GM12878 (cell line): ENCODE results near the gene SPRY2. TPM values are rescaled to one million over a fixed set of nuclear protein-coding genes. Genes with fewer than 3 reads are reported as not detected.
A peak's percentile ranks its signal among the peaks of the same experiment; 100 is the strongest.

Experiments used
- ATAC-seq: fragments of 200-7000 bp; cut with Tn5 transposase; 3 replicates; pipeline ENCODE4 v1.9.1; 2020; ENCODE audit warnings: mild to moderate bottlenecking, moderate library complexity
- BruUV-seq: library from RNA; stranded (reverse); fragments of 400-500 nt; replicated peaks from 2 replicates; lab custom pipeline; 2021; lab: Mats Ljungman, UMichigan
- CTCF ChIA-PET: fragments of 300-600 bp; sonication (Branson Sonifier 250); formaldehyde crosslinking; extraction: SDS; loops from one replicate; lab custom pipeline; 2021; ENCODE audit warnings: inconsistent platforms; lab: Yijun Ruan, JAX
- POLR2A ChIA-PET: fragments of 350-600 bp; formaldehyde crosslinking; extraction: SDS; loops from one replicate; lab custom pipeline; 2021; ENCODE audit warnings: inconsistent platforms; lab: Charles Lee
- RAD21 ChIA-PET: fragments of 300-600 bp; sonication (Branson Sonifier 250); formaldehyde crosslinking; loops from one replicate; lab custom pipeline; 2023; ENCODE audit warnings: antibody characterized with exemption; ENCODE audit not compliant: unreplicated experiment; lab: Charles Lee
- SMC1A ChIA-PET: fragments of 300-600 bp; sonication (Branson Sonifier 250); formaldehyde crosslinking; loops from one replicate; lab custom pipeline; 2023; ENCODE audit not compliant: unreplicated experiment, uncharacterized antibody; lab: Charles Lee
- DNase-seq: peaks from one replicate; pipeline ENCODE4 v3.0.0-alpha.2; 2011; ENCODE audit warnings: low read depth, low spot score
- FAIRE-seq: peaks from 3 replicates; lab custom pipeline; 2011; peaks lifted over from hg19 to GRCh38; lab: Jason Lieb, UNC
- H2AFZ ChIP-seq: 2 replicates; pipeline ENCODE4 v1.6.0; 2011; ENCODE audit warnings: low read depth, low read length, control low read depth; ENCODE audit not compliant: control insufficient read depth
- H3K27ac ChIP-seq: 2 replicates; pipeline ENCODE4 v1.5.1; 2011; ENCODE audit warnings: control low read depth; ENCODE audit not compliant: control insufficient read depth, insufficient read depth
- H3K27me3 ChIP-seq, 2 experiments: replicated peaks in 1 of 2; 2 replicates each; pipeline versions ENCODE4 v1.6.0 to v1.6.1; 2011; ENCODE audit warnings: low read length in 1 of 2; ENCODE audit not compliant: control insufficient read depth in 2 of 2, insufficient read depth in 2 of 2
- H3K36me3 ChIP-seq, 2 experiments: 2 replicates each; pipeline ENCODE4 v1.5.1; 2011; ENCODE audit warnings: low read length in 1 of 2; ENCODE audit not compliant: control insufficient read depth in 2 of 2, insufficient read depth in 2 of 2
- H3K4me1 ChIP-seq: 2 replicates; pipeline ENCODE4 v1.6.1; 2011; ENCODE audit warnings: mild to moderate bottlenecking, low read length, moderate library complexity, mixed read lengths; ENCODE audit not compliant: control insufficient read depth, insufficient read depth
- H3K4me2 ChIP-seq: 2 replicates; pipeline ENCODE4 v1.6.0; 2011; ENCODE audit warnings: control low read depth; ENCODE audit not compliant: control insufficient read depth, insufficient read depth
- H3K4me3 ChIP-seq: fragments of 200-600 bp; sonication (generic); 2 replicates; pipeline ENCODE4 v1.5.1; 2016
- H3K79me2 ChIP-seq: 2 replicates; pipeline ENCODE4 v1.6.0; 2011; ENCODE audit warnings: low read length; ENCODE audit not compliant: control insufficient read depth, insufficient read depth
- H3K9ac ChIP-seq: 2 replicates; pipeline ENCODE4 v1.8.0; 2011; ENCODE audit warnings: low read length, control low read depth, mixed read lengths; ENCODE audit not compliant: control insufficient read depth, insufficient read depth
- H3K9me3 ChIP-seq: replicated peaks from 3 replicates; pipeline ENCODE4 v1.5.1; 2011; ENCODE audit warnings: mild to moderate bottlenecking, low read length; ENCODE audit not compliant: control insufficient read depth, insufficient read depth
- H4K20me1 ChIP-seq: 2 replicates; pipeline ENCODE4 v1.6.0; 2011; ENCODE audit not compliant: control insufficient read depth, insufficient read depth
- CTCF ChIP-seq, 3 experiments: IDR thresholded peaks in 2 of 3; conservative IDR thresholded peaks in 1 of 3; 2 replicates each; pipeline ENCODE4 v1.5.1; 2011; ENCODE audit warnings: low read depth in 3 of 3, low read length in 3 of 3, mild to moderate bottlenecking in 3 of 3, control low read depth in 2 of 3, moderate library complexity in 2 of 3, inconsistent platforms in 1 of 3, mixed read lengths in 1 of 3; ENCODE audit not compliant: control insufficient read depth in 2 of 3, insufficient read depth in 1 of 3; ENCODE audit errors: extremely low read depth in 1 of 3
- CUX1 ChIP-seq: IDR thresholded peaks from 2 replicates; pipeline ENCODE4 v1.6.1; 2012; ENCODE audit warnings: improper control_type of control experiment, low read depth, low read length; ENCODE audit not compliant: insufficient replicate concordance
- E2F8 ChIP-seq: fragments of 450-650 bp; IDR thresholded peaks from 2 replicates; pipeline ENCODE4 v1.6.1; 2018; ENCODE audit warnings: mild to moderate bottlenecking, low read depth, moderate library complexity; ENCODE audit not compliant: partially characterized antibody
- E4F1 ChIP-seq: fragments of 450-650 bp; IDR thresholded peaks from 2 replicates; pipeline ENCODE4 v1.6.1; 2018; ENCODE audit warnings: borderline replicate concordance, mild to moderate bottlenecking; ENCODE audit not compliant: partially characterized antibody
- IRF4 ChIP-seq: IDR thresholded peaks from 2 replicates; pipeline ENCODE4 v1.6.1; 2011; ENCODE audit warnings: low read depth, low read length
- MEF2A ChIP-seq: IDR thresholded peaks from 2 replicates; pipeline ENCODE4 v1.6.1; 2011; ENCODE audit warnings: low read depth, mild to moderate bottlenecking, low read length, moderate library complexity; ENCODE audit not compliant: insufficient read depth
- NR2F1 ChIP-seq: fragments of 450-650 bp; conservative IDR thresholded peaks from 2 replicates; pipeline ENCODE4 v1.6.1; 2017; ENCODE audit warnings: mild to moderate bottlenecking
- WGBS: methylation state at CpG from one replicate; pipeline ENCODE4 v1.1.6; 2016; ENCODE audit warnings: low lambda C conversion rate; ENCODE audit not compliant: insufficient replicate concordance, insufficient coverage; ENCODE audit errors: missing lambda C conversion rate; 5-methylcytosine and 5-hydroxymethylcytosine counted together
- in situ Hi-C: fragments of 300-500 bp; cut with MboI; formaldehyde crosslinking; loops from 9 replicates; pipeline ENCODE4 v1.14.3; 2018; ENCODE audit warnings: mixed read lengths
- intact Hi-C: fragments of 100-400 bp; cut with micrococcal nuclease; formaldehyde crosslinking; loops from one replicate; pipeline ENCODE4 v1.14.2; 2022; ENCODE audit not compliant: unreplicated experiment
- polyA plus RNA-seq, 11 experiments: library from polyadenylated mRNA; depleted of rRNA in 4 of 11; unstranded in 6 of 11; stranded (reverse) in 5 of 11; fragments of >200 nt; fragmentation: Nextera tagmentation in 4 of 11; fragmentation: Illumina TruSeq in 1 of 11; extraction: Ambion mirVana in 4 of 11; extraction: Trizol in 1 of 11; gene quantifications; 1 replicate in 1 of 11; 2 replicates in 10 of 11; pipeline versions ENCODE4 v1.2.1 to v1.2.3, GENCODE V29; 2011 to 2016; ENCODE audit warnings: inconsistent platforms in 2 of 11, missing spikeins in 2 of 11, low read depth in 1 of 11
- total RNA-seq, 4 experiments: library from RNA; depleted of rRNA in 3 of 4; stranded (reverse); fragments of >200 nt in 3 of 4; fragmentation: Illumina TruSeq in 1 of 4; extraction: Trizol in 1 of 4; gene quantifications; 2 replicates each; pipeline versions ENCODE4 v1.2.1 to v1.2.3, GENCODE V29; 2013 to 2021

SPRY2 gene
- total and polyA plus RNA-seq, 10 of the 15 experiments (the other 5 are each of a cell fraction or from before 2014, with no cell fraction given): 1.8 to 82.1 (median 9.2) TPM

- Histone ChIP-seq H3K36me3 (no peaks in the 10 kb centered on the region; a peak in 1 of 4 replicates), H3K79me2 (no peaks in the 10 kb centered on the region; the same call in 1 of the 2 replicates), H3K4me1 (no peaks in the 10 kb centered on the region), H2AFZ (no peak overlapping the region), H3K9ac (no peak overlapping the region), H3K9me3 (no peaks in the 10 kb centered on the region), H3K4me2 (no peak overlapping the region), H3K27ac (no peak overlapping the region), H3K27me3 (no peaks in the 10 kb centered on the region), H4K20me1 (no peaks in the 10 kb centered on the region), H3K4me3 (no peak overlapping the region)
- DNase-seq: no peak
- in situ Hi-C loops (no loop called here), intact Hi-C loops (no loop called here)
- ATAC-seq: peak; percentile 10; the same call in 1 of the 3 replicates
- ChIA-PET POLR2A (no interaction called here), CTCF (no interaction called here), SMC1A (no interaction called here), RAD21 (no interaction called here)
- BruUV-seq: no TSS peak
- WGBS: 83% methylated on average over 2 of the region's 2 CpGs
- FAIRE-seq: no peak
- TF ChIP-seq CTCF (IDR thresholded peaks at IDR 0.05 in 2 of 3, conservative IDR thresholded peaks at IDR 0.05 in 1 of 3; ENCODE audit: control insufficient read depth in 2 of 3, extremely low read depth in 1 of 3, insufficient read depth in 1 of 3, low read depth in 3 of 3, low read length in 3 of 3) (no peak), NR2F1 (no peak), E2F8 (no peak), CUX1 (no peak), IRF4 (no peak), E4F1 (no peak), MEF2A (no peak)
Observed at GRCh38 chr13:80331984-80332383, 8.9 kb downstream of the SPRY2 start.
